ENCODE measurements around the gene SELP. TPM values are rescaled to one million over a fixed set of nuclear protein-coding genes. Genes with fewer than 3 reads are reported as not detected.

The SELP gene
- polyA plus RNA-seq, 6 donors from 2014 or later: 0.27 to 3.5 (median 1.6) TPM; not detected in 1

DNA sequence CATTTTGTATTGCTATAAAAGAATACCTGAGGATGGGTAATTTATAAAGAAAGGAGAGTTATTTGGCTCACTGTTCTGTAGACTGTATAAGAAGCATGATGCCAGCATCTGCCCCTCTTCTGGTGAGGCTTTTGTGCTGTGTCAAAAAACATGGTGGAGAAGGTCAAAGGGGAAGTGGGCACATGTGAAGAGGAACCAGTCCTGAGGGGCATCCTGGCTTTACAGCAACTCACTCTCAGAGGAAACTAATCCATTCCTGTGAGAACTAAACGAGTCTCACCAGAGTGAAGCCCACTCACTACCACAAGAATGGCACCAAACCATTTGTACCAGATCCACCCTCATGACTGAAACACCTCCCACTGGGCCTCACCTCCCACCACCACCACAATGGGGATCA, 18.8 kb upstream of the SELP start:
- peak; percentile 50 to 60 for ATAC-seq (ENCODE audit: low read depth in 2 of 2)
- Mint-ChIP-seq H3K4me3 (peak overlapping the region in 1 of 8 donors; percentile 38), H3K27ac (peak overlapping the region in 4 of 6 donors; percentile 24 to 54 (median 38)), H3K36me3 (no peaks in the 10 kb centered on the region), H3K9me3 (peaks cover 0 to 9% (median 0%) of the 10 kb centered on the region in 7 donors), H3K4me1 (peaks cover 22 to 29% (median 24%) of the 10 kb centered on the region in 3 donors), H3K27me3 (no peaks in the 10 kb centered on the region)
- no peak for DNase-seq

DNA sequence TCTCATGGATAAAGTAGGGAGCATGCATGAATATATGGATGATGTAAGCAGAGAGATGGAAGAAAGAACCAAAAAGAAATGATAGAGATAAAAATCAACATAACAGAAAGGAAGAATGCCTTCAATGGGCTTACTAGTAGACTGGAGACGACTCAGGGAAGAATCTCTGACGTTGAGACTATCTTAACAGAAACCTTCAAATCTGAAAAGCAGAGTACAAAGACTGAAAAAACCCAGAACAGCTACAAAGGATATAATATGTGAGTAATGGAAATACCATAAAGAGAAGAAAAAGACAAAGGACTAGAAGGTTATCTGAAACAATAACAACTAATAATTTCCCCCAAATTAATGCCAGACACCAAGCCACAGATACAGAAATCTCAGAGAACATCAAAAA, 18.3 kb upstream of the SELP start:
- ATAC-seq (ENCODE audit: low read depth in 2 of 2): no peak
- Mint-ChIP-seq H3K4me1 (peaks cover 22 to 31% (median 24%) of the 10 kb centered on the region in 3 donors), H3K27ac (peak overlapping the region in 5 of 6 donors; percentile 3 to 54 (median 16)), H3K4me3 (no peak overlapping the region), H3K9me3 (peaks cover 0 to 9% (median 0%) of the 10 kb centered on the region in 7 donors), H3K27me3 (no peaks in the 10 kb centered on the region), H3K36me3 (no peaks in the 10 kb centered on the region)
- DNase-seq: no peak

DNA sequence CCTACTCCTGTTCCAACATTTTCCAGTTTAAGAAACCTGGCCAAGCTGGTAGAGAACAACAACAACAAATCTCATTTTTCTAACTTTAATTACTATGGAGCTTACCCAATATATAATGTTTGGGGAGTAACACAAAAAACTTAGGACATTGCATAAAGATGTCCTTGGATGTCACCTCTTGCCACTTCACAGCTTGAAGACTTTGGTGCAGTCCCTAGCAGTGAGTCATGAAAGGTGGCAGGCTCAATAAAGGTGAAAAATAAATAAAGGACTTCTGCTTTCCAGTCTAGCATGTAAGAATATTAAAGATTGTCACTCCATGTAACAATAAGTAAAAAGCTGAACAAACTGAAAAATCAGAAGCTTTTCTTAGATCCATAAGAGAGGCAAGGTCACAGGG, 17.6 kb upstream of the SELP start:
- Mint-ChIP-seq H3K9me3 (peaks cover 0 to 9% (median 0%) of the 10 kb centered on the region in 7 donors), H3K27me3 (no peaks in the 10 kb centered on the region), H3K36me3 (no peaks in the 10 kb centered on the region), H3K4me3 (no peak overlapping the region), H3K27ac (no peak overlapping the region), H3K4me1 (peaks cover 24 to 35% (median 24%) of the 10 kb centered on the region in 3 donors)
- DNase-seq (no peak), ATAC-seq (ENCODE audit: low read depth in 2 of 2) (no peak)

DNA sequence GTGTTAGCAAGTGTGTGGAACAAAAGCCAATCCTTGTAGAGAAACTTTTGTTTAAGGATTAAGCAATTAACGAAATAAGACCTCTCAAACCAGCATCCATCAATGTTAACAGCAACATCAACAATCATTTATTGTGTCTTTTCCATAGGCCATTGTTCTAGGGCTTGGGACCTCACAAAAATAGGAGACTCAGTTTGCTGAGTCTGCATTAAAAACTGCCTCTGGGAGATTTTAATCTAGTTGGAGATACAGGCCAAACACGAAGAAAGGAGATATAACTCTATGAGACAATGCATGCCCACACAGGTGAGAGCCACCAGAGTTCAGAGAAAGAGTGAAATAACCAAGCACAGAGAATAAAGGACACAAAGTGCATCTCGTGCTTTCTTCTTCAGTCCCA, 14.4 kb upstream of the SELP start:
- Mint-ChIP-seq H3K36me3 (no peaks in the 10 kb centered on the region), H3K4me1 (peaks cover 33 to 48% (median 37%) of the 10 kb centered on the region in 3 donors), H3K4me3 (no peak overlapping the region), H3K27ac (peak overlapping the region in 2 of 6 donors; percentile 8 to 40), H3K27me3 (no peaks in the 10 kb centered on the region), H3K9me3 (peaks cover 2 to 9% (median 5%) of the 10 kb centered on the region in 7 donors)
- ATAC-seq (ENCODE audit: low read depth in 2 of 2): no peak
- no peak for DNase-seq

DNA sequence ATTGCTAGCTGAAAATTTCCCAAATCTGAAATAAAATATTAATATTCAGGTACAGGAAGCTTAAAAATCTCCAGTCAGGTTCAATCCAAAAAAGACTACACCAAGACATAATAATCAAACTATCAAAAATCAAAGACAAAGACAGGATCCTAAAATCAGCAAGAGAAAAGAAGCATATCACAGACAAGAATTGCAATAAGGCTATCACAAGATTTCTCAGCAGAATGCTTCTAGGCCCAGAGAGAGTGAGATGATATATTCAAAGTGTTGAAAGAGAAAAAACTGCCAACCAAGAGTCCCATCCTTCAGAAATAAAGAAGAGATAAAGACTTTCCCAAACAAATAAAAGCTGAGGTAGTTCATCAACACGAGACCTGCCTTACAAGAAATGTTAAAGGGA, 5.0 kb upstream of the SELP start:
- peaks cover 10 to 25% of the 10 kb centered on the region in 2 donors for H3K36me3 Mint-ChIP-seq
- H3K4me1 Mint-ChIP-seq: peaks cover 3 to 8% (median 7%) of the 10 kb centered on the region in 3 donors
- peaks cover 7 to 57% (median 38%) of the 10 kb centered on the region in 7 donors for H3K9me3 Mint-ChIP-seq

DNA sequence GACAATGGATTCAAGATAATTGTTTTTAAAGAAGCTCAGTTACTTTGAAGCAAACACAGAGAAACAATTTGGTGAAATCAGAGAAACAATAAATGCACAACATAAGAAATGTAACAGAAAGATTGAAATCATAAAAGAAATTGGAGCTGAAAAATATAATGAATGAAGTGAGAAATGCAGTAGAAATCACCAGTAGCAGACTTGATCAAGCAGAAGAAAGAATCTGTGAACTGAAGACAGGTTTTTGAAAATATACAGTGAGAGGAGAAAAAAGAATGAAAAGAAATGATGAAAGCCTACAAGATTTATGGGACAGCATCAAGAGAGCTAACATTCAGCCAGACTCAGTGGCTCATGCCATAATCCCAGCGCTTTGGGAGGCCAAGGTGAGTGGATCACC, 4.2 kb upstream of the SELP start:
- H3K27ac Mint-ChIP-seq: no peak overlapping the region

More for the DNA sequence above, 5.0 kb upstream of the SELP start:
- no peak overlapping the region for H3K27ac Mint-ChIP-seq
- H3K27me3 Mint-ChIP-seq: no peaks in the 10 kb centered on the region
- ATAC-seq (ENCODE audit: low read depth in 2 of 2) (no peak), DNase-seq (no peak)
- H3K4me3 Mint-ChIP-seq: no peak overlapping the region

DNA sequence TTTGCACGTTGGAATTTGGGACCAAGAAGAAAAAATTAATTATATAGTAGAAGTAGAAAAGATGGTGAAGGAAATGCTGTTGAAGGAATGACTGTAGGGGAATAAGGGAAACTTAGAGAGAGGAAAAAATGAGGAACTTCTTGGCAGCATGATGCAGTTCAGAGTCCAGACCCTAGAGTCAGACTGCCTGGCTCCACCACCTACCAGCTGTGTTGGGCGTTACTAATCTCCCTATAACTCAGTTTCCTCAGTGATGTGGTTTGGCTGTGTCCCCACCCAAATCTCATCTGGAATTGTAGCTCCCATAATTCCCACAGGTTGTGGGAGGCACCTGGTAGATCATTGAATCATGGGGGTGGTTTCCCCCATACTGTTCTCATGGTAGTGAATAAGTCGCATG, 1.3 kb upstream of the SELP start:
- peaks cover 7 to 43% (median 29%) of the 10 kb centered on the region in 7 donors for H3K9me3 Mint-ChIP-seq
- DNase-seq: no peak
- peak overlapping the region in 2 of 6 donors; percentile 12 to 13 for H3K27ac Mint-ChIP-seq
- ATAC-seq (ENCODE audit: low read depth in 2 of 2): no peak
- no peak overlapping the region for H3K4me3 Mint-ChIP-seq
- H3K4me1 Mint-ChIP-seq: peaks cover 8 to 21% (median 16%) of the 10 kb centered on the region in 3 donors
- peaks cover 10 to 25% of the 10 kb centered on the region in 2 donors for H3K36me3 Mint-ChIP-seq
- no peaks in the 10 kb centered on the region for H3K27me3 Mint-ChIP-seq

More for the DNA sequence above, 4.2 kb upstream of the SELP start:
- H3K4me3 Mint-ChIP-seq: peak overlapping the region in 1 of 8 donors; percentile 73
- H3K9me3 Mint-ChIP-seq: peaks cover 7 to 52% (median 35%) of the 10 kb centered on the region in 7 donors
- peaks cover 10 to 25% of the 10 kb centered on the region in 2 donors for H3K36me3 Mint-ChIP-seq
- peaks cover 3 to 9% (median 8%) of the 10 kb centered on the region in 3 donors for H3K4me1 Mint-ChIP-seq
- H3K27me3 Mint-ChIP-seq: no peaks in the 10 kb centered on the region
- ATAC-seq (ENCODE audit: low read depth in 2 of 2) (no peak), DNase-seq (no peak)

DNA sequence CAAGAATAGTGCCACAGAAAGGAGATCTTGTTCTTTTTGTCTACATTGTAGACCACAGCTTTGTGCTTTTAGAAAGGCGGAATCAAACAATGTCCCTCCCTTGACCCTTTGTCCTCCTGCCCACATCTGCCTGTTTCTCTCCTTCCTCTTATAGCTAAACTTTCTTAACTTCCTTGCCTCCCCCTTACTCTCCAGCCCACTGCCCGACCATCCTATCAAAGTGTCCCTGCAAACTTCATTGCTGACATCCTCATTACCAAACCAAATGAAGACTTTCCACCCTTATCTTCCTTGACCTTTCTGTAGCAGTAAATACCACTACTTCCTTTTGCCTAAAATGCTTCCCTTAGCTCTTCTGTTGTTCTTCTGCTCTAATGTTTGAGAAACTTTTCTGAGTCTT, 5.0 kb downstream of the SELP start:
- H3K27me3 Mint-ChIP-seq: no peaks in the 10 kb centered on the region
- peak overlapping the region in 2 of 6 donors; percentile 3 to 16 for H3K27ac Mint-ChIP-seq
- peaks cover 18 to 38% (median 26%) of the 10 kb centered on the region in 3 donors for H3K4me1 Mint-ChIP-seq
- peaks cover 0 to 14% of the 10 kb centered on the region in 2 donors for H3K36me3 Mint-ChIP-seq
- DNase-seq: no peak
- no peak overlapping the region for H3K4me3 Mint-ChIP-seq
- no peak for ATAC-seq (ENCODE audit: low read depth in 2 of 2)
- H3K9me3 Mint-ChIP-seq: peaks cover 0 to 12% (median 0%) of the 10 kb centered on the region in 7 donors

DNA sequence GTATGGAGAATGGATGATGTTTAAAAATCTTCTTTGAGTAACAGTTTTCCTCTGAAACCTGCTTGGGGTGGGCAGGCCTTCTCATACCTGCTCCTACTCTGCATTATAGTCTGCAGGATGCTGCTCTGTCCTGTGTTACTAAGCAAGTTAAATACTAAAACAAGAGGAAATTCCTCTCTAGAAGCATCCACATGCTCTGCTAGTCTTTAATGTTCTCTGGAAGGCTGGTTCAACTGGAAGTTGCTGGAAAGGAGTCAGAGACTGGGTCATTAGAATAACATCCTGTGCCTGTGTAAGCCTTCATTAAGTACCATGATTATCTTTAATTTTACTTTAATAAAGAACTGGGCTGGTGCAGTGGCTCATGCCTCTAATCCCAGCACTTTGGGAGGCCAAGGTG, 5.8 kb downstream of the SELP start:
- Mint-ChIP-seq H3K4me1 (peaks cover 16 to 38% (median 26%) of the 10 kb centered on the region in 3 donors), H3K27me3 (no peaks in the 10 kb centered on the region), H3K36me3 (peaks cover 0 to 14% of the 10 kb centered on the region in 2 donors), H3K27ac (peak overlapping the region in 1 of 6 donors; percentile 53), H3K9me3 (peaks cover 0 to 12% (median 0%) of the 10 kb centered on the region in 7 donors), H3K4me3 (no peak overlapping the region)
- no peak for ATAC-seq (ENCODE audit: low read depth in 2 of 2)
- no peak for DNase-seq

DNA sequence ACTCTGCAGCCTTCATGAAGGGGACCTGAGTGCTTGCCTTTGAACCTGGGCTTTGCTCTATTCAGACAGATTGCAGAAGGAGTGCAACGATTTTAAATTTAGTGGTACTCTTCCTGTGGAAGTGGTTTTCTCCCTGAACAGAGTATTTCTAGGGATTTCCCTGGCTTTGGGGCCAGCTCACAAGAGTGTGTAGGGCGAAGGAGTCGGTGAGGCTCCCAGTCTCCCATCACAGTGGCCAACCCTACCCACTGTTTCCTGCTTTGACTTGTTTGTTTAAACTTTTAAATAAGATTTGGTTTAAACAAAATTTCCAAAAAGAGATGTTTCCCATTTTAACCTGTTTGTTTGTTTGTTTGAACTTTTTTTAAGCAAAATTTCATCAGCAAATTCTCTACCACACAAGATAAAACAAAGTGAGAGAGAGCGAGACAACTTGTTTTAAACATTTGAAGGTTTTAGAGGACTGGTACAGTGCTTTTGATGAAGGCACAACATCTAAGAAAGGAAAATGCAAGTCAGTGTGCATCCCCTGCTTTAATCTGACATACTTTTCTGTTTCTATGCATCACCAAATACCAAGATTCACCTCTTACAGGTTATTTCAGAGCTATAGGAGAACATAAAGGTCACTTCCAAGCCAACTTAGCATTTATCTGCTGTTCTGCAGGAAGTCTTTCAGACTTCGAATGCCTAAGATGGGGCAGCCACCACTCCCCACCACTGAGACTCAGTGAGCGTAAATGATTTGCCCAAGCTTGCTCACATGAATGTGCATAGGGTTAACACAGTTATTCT, 6.6 kb downstream of the SELP start:
- peaks cover 0 to 12% (median 0%) of the 10 kb centered on the region in 7 donors for H3K9me3 Mint-ChIP-seq
- peaks cover 0 to 15% of the 10 kb centered on the region in 2 donors for H3K36me3 Mint-ChIP-seq
- DNase-seq: no peak
- H3K27me3 Mint-ChIP-seq: no peaks in the 10 kb centered on the region
- ATAC-seq (ENCODE audit: low read depth in 2 of 2): no peak
- no peak overlapping the region for H3K27ac Mint-ChIP-seq
- H3K4me1 Mint-ChIP-seq: peaks cover 14 to 38% (median 26%) of the 10 kb centered on the region in 3 donors
- H3K4me3 Mint-ChIP-seq: no peak overlapping the region

DNA sequence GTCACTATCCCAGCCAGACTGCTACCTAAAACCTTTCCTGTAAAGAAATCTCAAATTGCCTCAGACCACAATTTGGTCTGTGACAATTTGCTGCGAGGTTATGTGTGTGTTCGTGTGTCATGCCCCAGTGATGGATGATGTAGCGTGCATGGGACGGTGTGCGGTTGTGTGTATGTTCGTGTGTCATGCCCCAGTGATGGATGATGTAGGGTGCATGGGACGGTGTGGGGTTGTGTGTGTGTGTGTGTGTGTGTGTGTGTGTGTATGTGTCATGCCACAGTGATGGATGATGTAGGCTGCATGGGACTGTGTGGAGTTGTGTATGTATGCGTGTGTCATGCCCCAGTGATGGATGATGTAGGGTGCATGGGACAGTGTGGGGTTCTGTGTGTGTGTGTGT, 9.4 kb downstream of the SELP start:
- H3K27ac Mint-ChIP-seq: no peak overlapping the region
- peak overlapping the region in 1 of 8 donors; percentile 30 for H3K4me3 Mint-ChIP-seq
- peaks cover 7 to 24% (median 19%) of the 10 kb centered on the region in 3 donors for H3K4me1 Mint-ChIP-seq
- ATAC-seq (ENCODE audit: low read depth in 2 of 2) (no peak), DNase-seq (no peak)
- no peaks in the 10 kb centered on the region for H3K27me3 Mint-ChIP-seq
- H3K9me3 Mint-ChIP-seq: peaks cover 0 to 7% (median 0%) of the 10 kb centered on the region in 7 donors
- peaks cover 2 to 17% of the 10 kb centered on the region in 2 donors for H3K36me3 Mint-ChIP-seq

DNA sequence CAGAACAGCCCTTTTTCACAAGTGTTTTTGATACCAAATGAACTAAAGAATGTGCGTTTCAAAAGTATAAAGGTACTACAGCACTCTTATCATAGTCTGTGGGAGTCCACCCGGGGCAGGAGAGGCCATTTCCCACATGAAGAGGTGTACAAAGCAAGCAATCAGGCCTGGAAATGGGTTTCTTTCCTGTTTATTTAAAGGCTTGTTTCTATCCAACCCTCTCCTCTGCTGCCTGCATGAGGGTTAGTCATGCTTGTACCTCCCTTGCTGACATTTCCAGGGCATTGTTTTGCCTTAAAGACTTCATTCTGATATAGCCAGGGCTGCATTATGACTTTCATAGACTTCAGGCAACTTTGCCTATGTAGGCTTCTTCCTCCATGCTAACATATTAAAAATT, 11.6 kb downstream of the SELP start:
- DNase-seq: no peak
- ATAC-seq (ENCODE audit: low read depth in 2 of 2): no peak
- Mint-ChIP-seq H3K36me3 (peaks cover 4 to 17% of the 10 kb centered on the region in 2 donors), H3K27me3 (no peaks in the 10 kb centered on the region), H3K27ac (no peak overlapping the region), H3K4me1 (peaks cover 5 to 19% (median 15%) of the 10 kb centered on the region in 3 donors), H3K9me3 (peaks cover 0 to 7% (median 0%) of the 10 kb centered on the region in 7 donors), H3K4me3 (no peak overlapping the region)

DNA sequence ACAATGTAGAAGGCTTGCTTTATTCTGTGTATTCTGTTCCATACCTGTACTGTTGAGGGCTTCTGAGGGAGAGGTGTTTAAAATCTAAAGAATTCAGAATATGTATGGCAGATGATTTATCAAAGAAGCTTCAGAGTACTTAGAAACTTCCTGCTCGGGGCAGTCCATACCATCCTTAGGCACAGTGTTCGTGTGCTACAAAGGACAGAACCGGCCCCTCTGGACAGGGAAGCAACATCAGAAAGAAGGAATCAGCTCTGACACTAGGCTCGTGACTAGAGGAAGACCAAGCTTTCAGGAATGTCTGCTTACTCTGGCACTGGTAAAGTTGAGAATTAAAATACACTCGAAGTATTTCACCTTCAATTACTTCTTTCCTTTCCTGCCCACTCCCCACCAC, 14.1 kb downstream of the SELP start:
- no peak overlapping the region for H3K4me3 Mint-ChIP-seq
- H3K27me3 Mint-ChIP-seq: no peaks in the 10 kb centered on the region
- H3K27ac Mint-ChIP-seq: no peak overlapping the region
- H3K36me3 Mint-ChIP-seq: peaks cover 7 to 15% of the 10 kb centered on the region in 2 donors
- H3K9me3 Mint-ChIP-seq: peaks cover 0 to 4% (median 0%) of the 10 kb centered on the region in 7 donors
- peaks cover 5 to 14% (median 14%) of the 10 kb centered on the region in 3 donors for H3K4me1 Mint-ChIP-seq
- DNase-seq (no peak), ATAC-seq (ENCODE audit: low read depth in 2 of 2) (no peak)

DNA sequence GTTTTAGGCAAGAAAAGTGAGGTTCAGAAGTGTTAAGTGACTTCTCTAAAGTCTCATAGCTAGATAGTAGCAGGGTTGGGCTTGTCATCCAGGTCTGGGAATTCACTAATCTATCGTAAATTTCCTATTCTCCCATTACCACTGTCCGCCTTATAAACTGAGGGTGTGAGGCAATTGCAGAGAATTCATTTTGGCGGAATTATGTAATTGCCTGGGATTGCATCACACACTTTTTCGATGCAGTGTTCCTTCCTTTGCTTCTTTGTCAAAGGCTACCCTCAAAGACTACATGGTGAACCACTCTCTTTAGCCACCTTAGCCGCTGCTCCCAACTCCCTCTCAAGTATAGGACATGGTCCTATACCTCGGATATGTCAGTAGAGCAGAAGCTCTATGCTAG, 19.1 kb downstream of the SELP start:
- no peak overlapping the region for H3K27ac Mint-ChIP-seq
- no peaks in the 10 kb centered on the region for H3K27me3 Mint-ChIP-seq
- H3K4me3 Mint-ChIP-seq: peak overlapping the region in 1 of 8 donors; percentile 3
- DNase-seq (no peak), ATAC-seq (ENCODE audit: low read depth in 2 of 2) (no peak)
- H3K9me3 Mint-ChIP-seq: peaks cover 0 to 2% (median 0%) of the 10 kb centered on the region in 7 donors
- H3K36me3 Mint-ChIP-seq: peaks cover 0 to 7% of the 10 kb centered on the region in 2 donors
- H3K4me1 Mint-ChIP-seq: peaks cover 17 to 32% (median 21%) of the 10 kb centered on the region in 3 donors
